ENCODE data around the gene FAM200A. TPM values are rescaled to one million over a fixed set of nuclear protein-coding genes. Genes with fewer than 3 reads are reported as not detected.

The FAM200A gene
- total and polyA plus RNA-seq, 2 of the 4 experiments (the other 2 are of a cell fraction), result 5.9 to 6.0 TPM

- no peak for TF ChIP-seq CHD1 (IDR thresholded peaks at IDR 0.05; ENCODE audit: low read depth, low read length)
These were observed 27.5 kb upstream of the FAM200A start (continued) for GRCh38 chr7:99579281-99579955.

GRCh38 chr7:99576251-99576650, 24.3 kb upstream of the FAM200A start:
- H3K27ac ChIP-seq (ENCODE audit: insufficient read depth, low read length), result no peak overlapping the region
- no peak overlapping the region for H2BK20ac ChIP-seq (ENCODE audit: low read depth, low read length)
- H2BK15ac ChIP-seq (ENCODE audit: low read depth, low read length), result no peak overlapping the region
- no peaks in the 10 kb centered on the region for H3K27me3 ChIP-seq (ENCODE audit: control insufficient read depth, insufficient read depth, low read length)
- H3K9ac ChIP-seq (ENCODE audit: low read depth, low read length), result no peak overlapping the region
- no CpG with 5 or more reads among the region's 3 CpGs for WGBS, 2 experiments (ENCODE audit: extremely low coverage in 2 of 2, insufficient read length in 1 of 2)
- ATAC-seq (ENCODE audit: low read depth) (no peak), DNase-seq (no peak)
- BruUV-seq (replicated peaks), result no TSS peak
- H3K4ac ChIP-seq (ENCODE audit: low read depth, low read length), result no peak overlapping the region
- in situ Hi-C loops (cut with MboI; ENCODE audit: low sequenced_read_pairs) (no loop called here), dilution Hi-C loops (cut with HindIII; ENCODE audit: low sequenced_read_pairs, unreplicated experiment) (no loop called here), intact Hi-C loops (cut with micrococcal nuclease) (no loop called here)
- H3K79me1 ChIP-seq (ENCODE audit: low read depth in 1 of 2, low read length in 2 of 2), result peaks cover 24 to 38% of the 10 kb centered on the region in 2 experiments
- H4K5ac ChIP-seq (ENCODE audit: low read depth, low read length), result no peak overlapping the region
- H3K4me3 ChIP-seq (ENCODE audit: insufficient read depth, low read depth, low read length), result no peak overlapping the region
- peaks cover 17% of the 10 kb centered on the region for H3K36me3 ChIP-seq (ENCODE audit: control insufficient read depth, insufficient read depth, low read length)
- H3K4me1 ChIP-seq (ENCODE audit: control insufficient read depth, insufficient read depth, low read length), result peaks cover 4% of the 10 kb centered on the region; the same call in 1 of the 2 replicates
- CTCF ChIA-PET, result no interaction called here
- no peak overlapping the region for H4K8ac ChIP-seq (ENCODE audit: low read depth in 2 of 2, low read length in 2 of 2)
- no peak overlapping the region for H4K91ac ChIP-seq (ENCODE audit: insufficient read depth, low read depth, low read length)
- H3K9me3 ChIP-seq (ENCODE audit: control insufficient read depth, insufficient read depth, low read length), result no peaks in the 10 kb centered on the region
- POLR2A ChIA-PET (ENCODE audit: unreplicated experiment), result no interaction called here
- H3K23ac ChIP-seq (ENCODE audit: low read depth, low read length), result no peak overlapping the region
- no peak overlapping the region for H2AK9ac ChIP-seq (replicated peaks; ENCODE audit: low read depth, low read length, poor library complexity)
- TF ChIP-seq RAD21 (IDR thresholded peaks at IDR 0.05; ENCODE audit: low read length) (no peak), SMC3 (IDR thresholded peaks at IDR 0.05; ENCODE audit: low read depth, low read length) (no peak), USF2 (IDR thresholded peaks at IDR 0.05; ENCODE audit: low read depth, low read length) (no peak), RFX5 (IDR thresholded peaks at IDR 0.05; ENCODE audit: low read depth, low read length) (no peak), CEBPB (IDR thresholded peaks at IDR 0.05; ENCODE audit: low read depth, low read length) (no peak), BHLHE40 (IDR thresholded peaks at IDR 0.05; ENCODE audit: low read depth, low read length) (no peak), NFE2L2 (IDR thresholded peaks at IDR 0.05; ENCODE audit: low read depth, low read length) (no peak)
- no peak overlapping the region for H2BK120ac ChIP-seq (ENCODE audit: low read depth, low read length)
- no peak overlapping the region for H3K14ac ChIP-seq (replicated peaks; ENCODE audit: low read depth, low read length)
- peaks cover 9% of the 10 kb centered on the region for H4K20me1 ChIP-seq (ENCODE audit: insufficient read depth, low read length)
- H2BK5ac ChIP-seq (ENCODE audit: low read depth, low read length, poor library complexity, severe bottlenecking), result no peak overlapping the region
- no peak overlapping the region for H2AFZ ChIP-seq (replicated peaks; ENCODE audit: low read length, poor library complexity)
- H2AK5ac ChIP-seq (ENCODE audit: low read depth, low read length), result no peak overlapping the region
- H3K9me1 ChIP-seq (ENCODE audit: insufficient read depth, low read length), result no peaks in the 10 kb centered on the region; the same call in none of the 2 replicates
- H3K4me2 ChIP-seq (ENCODE audit: low read depth, low read length), result no peak overlapping the region
- no peak overlapping the region for H3K18ac ChIP-seq (ENCODE audit: low read depth, low read length)
- no peak overlapping the region for H3K56ac ChIP-seq (ENCODE audit: extremely low read depth, insufficient read depth, low read length)

Data from IMR-90 (cell line).